Left lung (tissue), 10 donors: ENCODE measurements around the gene ABCG2. TPM values are rescaled to one million over a fixed set of nuclear protein-coding genes. Genes with fewer than 3 reads are reported as not detected.

Experiments
- ATAC-seq: fragments of 200-7000 bp; cut with Tn5 transposase; one replicate; pipeline ENCODE4 v1.9.1; 2020; ENCODE audit warnings: moderate library complexity
- DNase-seq, 4 donors: peaks; one replicate each; pipeline ENCODE4 v3.0.0-alpha.2; 2013 to 2020
- H3K27ac ChIP-seq, 2 donors: fragments of 200-600 bp; sonication (generic) in 1 of 2; one replicate each; pipeline versions ENCODE4 v1.5.0 to v1.8.0; 2020 to 2021
- H3K27me3 ChIP-seq, 2 donors: fragments of 200-600 bp; sonication (generic) in 1 of 2; one replicate each; pipeline versions ENCODE4 v1.5.0 to v1.8.0; 2020 to 2021
- H3K36me3 ChIP-seq, 2 donors: fragments of 200-600 bp; sonication (generic) in 1 of 2; one replicate each; pipeline versions ENCODE4 v1.5.0 to v1.8.0; 2020 to 2021
- H3K4me1 ChIP-seq, 2 donors: fragments of 200-600 bp; one replicate each; pipeline ENCODE4 v1.8.0; 2021
- H3K4me3 ChIP-seq, 2 donors: fragments of 200-600 bp; sonication (generic) in 1 of 2; one replicate each; pipeline versions ENCODE4 v1.5.0 to v1.8.0; 2020 to 2021; ENCODE audit warnings: mild to moderate bottlenecking in 1 of 2
- H3K9me3 ChIP-seq, 2 donors: fragments of 200-600 bp; sonication (generic) in 1 of 2; one replicate each; pipeline versions ENCODE4 v1.5.0 to v1.8.0; 2020 to 2021
- intact Hi-C, 2 donors: fragments of 100-400 bp; cut with DNase I; formaldehyde crosslinking; loops; one replicate each; pipeline versions ENCODE4 v1.11.2 to v1.14.2; 2022
- polyA plus RNA-seq, 6 donors: library from polyadenylated mRNA; unstranded; fragments of 120-200 nt; gene quantifications; one replicate each; pipeline ENCODE4 v1.2.1, GENCODE V29; 2013; ENCODE audit not compliant: insufficient read length in 6 of 6
- total RNA-seq, 2 donors: library from RNA; stranded (reverse); fragmentation: NEBNext Ultra II Directional; extraction: Animal tissue kit (Norgen Biotek cat#: 25700); gene quantifications; one replicate each; pipeline ENCODE4 v1.2.1, GENCODE V29; 2021
- TF ChIP-seq, protein P1 (sequence below), 2 donors: fragments of 200-600 bp; sonication (generic) in 1 of 2; IDR thresholded peaks; one replicate each; pipeline versions ENCODE4 v1.5.0 to v1.8.0; 2021; ENCODE audit warnings: antibody characterized with exemption in 2 of 2
- donor health status: DM: no; HTN: yes; CAD: no.
- donor health status: DM: no; HTN: no; CAD: no.

The ABCG2 gene
- total and polyA plus RNA-seq, 8 donors = 5.1 to 23.5 (median 16.8) TPM

DNA sequence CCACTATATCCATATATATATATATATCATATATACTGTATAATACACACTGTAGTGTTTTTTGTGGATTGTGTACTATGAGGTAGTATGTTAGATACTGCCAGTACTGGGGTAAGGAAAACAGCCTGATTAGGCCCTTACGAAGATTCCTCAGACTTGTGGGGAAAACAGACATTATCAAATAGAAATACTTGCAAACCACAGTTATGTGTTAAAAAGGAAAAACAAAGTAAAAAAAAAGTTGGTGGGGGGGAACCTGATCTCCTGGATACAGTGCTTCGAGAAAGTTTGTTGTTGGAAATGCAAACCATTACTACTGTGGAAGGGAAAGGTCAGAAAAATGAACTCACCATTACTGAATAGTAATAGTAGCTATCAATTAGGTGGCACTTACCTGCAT lies 98.0 kb downstream of the ABCG2 start:
- no peaks in the 10 kb centered on the region for H3K9me3 ChIP-seq
- no peak for ATAC-seq
- no peak overlapping the region for H3K27ac ChIP-seq
- TF ChIP-seq, protein P1, sequence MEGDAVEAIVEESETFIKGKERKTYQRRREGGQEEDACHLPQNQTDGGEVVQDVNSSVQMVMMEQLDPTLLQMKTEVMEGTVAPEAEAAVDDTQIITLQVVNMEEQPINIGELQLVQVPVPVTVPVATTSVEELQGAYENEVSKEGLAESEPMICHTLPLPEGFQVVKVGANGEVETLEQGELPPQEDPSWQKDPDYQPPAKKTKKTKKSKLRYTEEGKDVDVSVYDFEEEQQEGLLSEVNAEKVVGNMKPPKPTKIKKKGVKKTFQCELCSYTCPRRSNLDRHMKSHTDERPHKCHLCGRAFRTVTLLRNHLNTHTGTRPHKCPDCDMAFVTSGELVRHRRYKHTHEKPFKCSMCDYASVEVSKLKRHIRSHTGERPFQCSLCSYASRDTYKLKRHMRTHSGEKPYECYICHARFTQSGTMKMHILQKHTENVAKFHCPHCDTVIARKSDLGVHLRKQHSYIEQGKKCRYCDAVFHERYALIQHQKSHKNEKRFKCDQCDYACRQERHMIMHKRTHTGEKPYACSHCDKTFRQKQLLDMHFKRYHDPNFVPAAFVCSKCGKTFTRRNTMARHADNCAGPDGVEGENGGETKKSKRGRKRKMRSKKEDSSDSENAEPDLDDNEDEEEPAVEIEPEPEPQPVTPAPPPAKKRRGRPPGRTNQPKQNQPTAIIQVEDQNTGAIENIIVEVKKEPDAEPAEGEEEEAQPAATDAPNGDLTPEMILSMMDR (IDR thresholded peaks at IDR 0.05) = no peak
- H3K36me3 ChIP-seq = peaks cover 0 to 62% of the 10 kb centered on the region in 2 donors
- no peaks in the 10 kb centered on the region for H3K27me3 ChIP-seq
- no peaks in the 10 kb centered on the region for H3K4me1 ChIP-seq
- intact Hi-C loops = no loop called here
- H3K4me3 ChIP-seq = no peak overlapping the region
- no peak for DNase-seq

GRCh38 chr4:88059766-88060165 lies 98.7 kb downstream of the ABCG2 start:
- DNase-seq (no peak), ATAC-seq (no peak)
- intact Hi-C loops = no loop called here
- H3K4me1 ChIP-seq = no peaks in the 10 kb centered on the region
- H3K9me3 ChIP-seq = no peaks in the 10 kb centered on the region
- H3K27me3 ChIP-seq = no peaks in the 10 kb centered on the region
- H3K27ac ChIP-seq = no peak overlapping the region
- peaks cover 0 to 57% of the 10 kb centered on the region in 2 donors for H3K36me3 ChIP-seq
- TF ChIP-seq, protein P1 (IDR thresholded peaks at IDR 0.05) = no peak
- no peak overlapping the region for H3K4me3 ChIP-seq

GRCh38 chr4:88058295-88058694 lies 100.1 kb downstream of the ABCG2 start:
- intact Hi-C loops = no loop called here
- H3K36me3 ChIP-seq = peaks cover 0 to 46% of the 10 kb centered on the region in 2 donors
- no peak overlapping the region for H3K4me3 ChIP-seq
- no peak overlapping the region for H3K27ac ChIP-seq
- TF ChIP-seq, protein P1 (IDR thresholded peaks at IDR 0.05) = no peak
- ATAC-seq (no peak), DNase-seq (no peak)
- H3K9me3 ChIP-seq = no peaks in the 10 kb centered on the region
- H3K4me1 ChIP-seq = no peaks in the 10 kb centered on the region
- H3K27me3 ChIP-seq = no peaks in the 10 kb centered on the region

DNA sequence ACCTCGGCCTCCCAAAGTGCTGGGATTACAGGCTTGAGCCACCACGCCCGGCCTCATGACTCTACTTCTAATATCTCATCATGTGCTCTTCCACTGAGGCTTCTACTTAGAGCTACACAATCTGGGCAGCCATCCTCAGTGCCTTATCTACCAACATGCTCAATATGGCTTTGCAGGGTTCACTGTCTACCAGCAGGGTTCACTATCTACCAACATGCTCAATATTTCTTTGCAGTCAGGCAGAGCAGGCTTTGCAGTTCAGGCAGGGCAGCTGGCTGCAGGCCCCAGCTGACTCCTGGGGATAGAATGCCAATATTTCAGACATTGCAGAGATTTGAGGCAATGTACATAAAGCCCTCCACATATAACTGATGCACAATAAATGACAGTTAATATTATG lies 103.5 kb downstream of the ABCG2 start:
- Histone ChIP-seq H3K36me3 (peaks cover 0 to 45% of the 10 kb centered on the region in 2 donors), H3K4me1 (no peaks in the 10 kb centered on the region)
- DNase-seq = peak in 2 of 4 donors; percentile 5 to 30

GRCh38 chr4:88054229-88054628 lies 104.2 kb downstream of the ABCG2 start:
- Histone ChIP-seq H3K4me3 (no peak overlapping the region), H3K27me3 (no peaks in the 10 kb centered on the region), H3K4me1 (no peaks in the 10 kb centered on the region), H3K36me3 (peaks cover 0 to 45% of the 10 kb centered on the region in 2 donors), H3K9me3 (no peaks in the 10 kb centered on the region), H3K27ac (no peak overlapping the region)
- no peak for ATAC-seq
- no peak for DNase-seq
- intact Hi-C loops = no loop called here
- TF ChIP-seq, protein P1 (IDR thresholded peaks at IDR 0.05) = no peak

More for the DNA sequence above, 103.5 kb downstream of the ABCG2 start:
- no peak overlapping the region for H3K4me3 ChIP-seq
- no peaks in the 10 kb centered on the region for H3K27me3 ChIP-seq
- H3K27ac ChIP-seq = no peak overlapping the region
- TF ChIP-seq, protein P1 (IDR thresholded peaks at IDR 0.05) = no peak
- peak; percentile 76 for ATAC-seq
- H3K9me3 ChIP-seq = no peaks in the 10 kb centered on the region
- intact Hi-C loops = no loop called here
